ENCODE data around the gene TRUB1. TPM values are rescaled to one million over a fixed set of nuclear protein-coding genes. Genes with fewer than 3 reads are reported as not detected.

The TRUB1 gene
- total and polyA plus RNA-seq, 8 donors, result 2.5 to 9.2 (median 6.5) TPM

DNA sequence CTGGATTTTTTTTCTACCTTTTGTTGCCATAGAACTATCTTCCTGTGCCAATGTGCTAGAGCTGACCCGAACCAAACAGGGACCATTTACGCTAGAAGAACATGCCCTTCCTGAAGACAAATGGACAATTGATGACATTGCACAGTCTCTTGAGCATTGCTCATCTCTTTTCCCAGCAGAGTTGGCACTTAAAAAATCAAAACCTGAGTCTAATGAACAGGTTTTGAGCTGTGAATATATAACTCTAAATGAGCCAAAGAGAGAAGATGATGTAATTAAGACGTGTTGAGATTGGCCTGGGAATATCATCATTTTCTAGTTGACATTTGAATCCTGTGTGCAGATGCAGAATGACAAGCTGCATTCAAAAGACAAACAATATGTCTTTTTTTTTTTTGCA is 37.1 kb downstream of the TRUB1 start:
- no peaks in the 10 kb centered on the region for H3K27me3 ChIP-seq
- ATAC-seq (peak in 2 of 4 donors; percentile 70 to 73), DNase-seq (no peak), FAIRE-seq (no peak)
- WGBS, 2 donors, result 88 to 90% methylated on average over 3 of the region's 3 CpGs
- H3K4me3 ChIP-seq, result no peak overlapping the region
- H3K36me3 ChIP-seq, result no peaks in the 10 kb centered on the region
- H3K4me1 ChIP-seq, result no peaks in the 10 kb centered on the region
- H3K9me3 ChIP-seq, result no peaks in the 10 kb centered on the region
- intact Hi-C loops (cut with DNase I), result no loop called here
- TF ChIP-seq, protein P1, sequence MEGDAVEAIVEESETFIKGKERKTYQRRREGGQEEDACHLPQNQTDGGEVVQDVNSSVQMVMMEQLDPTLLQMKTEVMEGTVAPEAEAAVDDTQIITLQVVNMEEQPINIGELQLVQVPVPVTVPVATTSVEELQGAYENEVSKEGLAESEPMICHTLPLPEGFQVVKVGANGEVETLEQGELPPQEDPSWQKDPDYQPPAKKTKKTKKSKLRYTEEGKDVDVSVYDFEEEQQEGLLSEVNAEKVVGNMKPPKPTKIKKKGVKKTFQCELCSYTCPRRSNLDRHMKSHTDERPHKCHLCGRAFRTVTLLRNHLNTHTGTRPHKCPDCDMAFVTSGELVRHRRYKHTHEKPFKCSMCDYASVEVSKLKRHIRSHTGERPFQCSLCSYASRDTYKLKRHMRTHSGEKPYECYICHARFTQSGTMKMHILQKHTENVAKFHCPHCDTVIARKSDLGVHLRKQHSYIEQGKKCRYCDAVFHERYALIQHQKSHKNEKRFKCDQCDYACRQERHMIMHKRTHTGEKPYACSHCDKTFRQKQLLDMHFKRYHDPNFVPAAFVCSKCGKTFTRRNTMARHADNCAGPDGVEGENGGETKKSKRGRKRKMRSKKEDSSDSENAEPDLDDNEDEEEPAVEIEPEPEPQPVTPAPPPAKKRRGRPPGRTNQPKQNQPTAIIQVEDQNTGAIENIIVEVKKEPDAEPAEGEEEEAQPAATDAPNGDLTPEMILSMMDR (IDR thresholded peaks at IDR 0.05), result no peak
- no peak overlapping the region for H3K27ac ChIP-seq

DNA sequence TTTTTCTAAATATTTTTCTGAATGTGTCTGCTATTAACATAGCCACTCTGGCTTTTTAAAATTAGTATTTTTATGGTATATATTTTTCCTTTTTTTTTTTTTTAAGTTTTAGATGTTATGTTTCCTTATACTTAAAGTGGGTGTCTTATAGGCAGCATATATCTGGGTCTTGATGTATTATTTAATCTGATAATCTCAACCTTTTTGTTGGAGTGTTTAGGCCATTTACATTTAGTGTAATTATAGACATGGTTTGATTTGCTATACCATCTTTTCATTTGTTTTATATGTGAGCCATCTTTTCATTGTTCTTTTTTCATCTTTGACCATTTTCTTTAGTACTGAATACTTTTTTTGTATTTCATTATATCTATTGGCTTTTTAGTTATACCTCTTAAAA is 45.0 kb downstream of the TRUB1 start:
- H3K27ac ChIP-seq, result no peak overlapping the region
- ATAC-seq (no peak), FAIRE-seq (no peak), DNase-seq (no peak)
- no peaks in the 10 kb centered on the region for H3K4me1 ChIP-seq
- TF ChIP-seq, protein P1 (IDR thresholded peaks at IDR 0.05), result no peak
- H3K9me3 ChIP-seq, result no peaks in the 10 kb centered on the region
- intact Hi-C loops (cut with DNase I), result no loop called here
- H3K4me3 ChIP-seq, result no peak overlapping the region
- no peaks in the 10 kb centered on the region for H3K27me3 ChIP-seq
- no peaks in the 10 kb centered on the region for H3K36me3 ChIP-seq

DNA sequence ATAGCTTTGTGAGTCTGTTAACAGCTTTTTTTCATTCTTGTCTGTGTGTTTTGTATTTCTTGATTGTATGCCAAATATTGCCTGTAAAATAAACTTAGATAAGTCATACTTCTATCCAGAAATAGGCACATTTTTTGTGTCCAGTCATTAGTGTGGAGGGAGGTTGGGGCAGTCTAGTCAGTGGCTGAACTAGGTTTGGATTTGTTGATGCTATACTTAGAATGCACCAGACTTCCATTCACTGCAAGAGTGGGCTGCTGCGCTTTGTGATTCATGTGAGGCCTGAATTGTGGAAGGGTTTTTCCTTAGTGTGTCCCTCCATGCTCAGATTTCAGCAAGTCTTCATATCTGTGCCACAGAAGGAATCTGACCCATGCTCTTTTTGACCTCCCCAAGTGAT is 50.0 kb downstream of the TRUB1 start:
- DNase-seq, result no peak
- Histone ChIP-seq H3K27me3 (no peaks in the 10 kb centered on the region), H3K4me1 (no peaks in the 10 kb centered on the region), H3K27ac (no peak overlapping the region), H3K9me3 (no peaks in the 10 kb centered on the region), H3K4me3 (no peak overlapping the region), H3K36me3 (no peaks in the 10 kb centered on the region)
- no peak for FAIRE-seq
- TF ChIP-seq, protein P1 (IDR thresholded peaks at IDR 0.05), result no peak
- WGBS, 2 donors, result 90 to 98% methylated on average over 1 of the region's 1 CpG
- ATAC-seq, result peak in 2 of 4 donors; percentile 14 to 36
- intact Hi-C loops (cut with DNase I), result no loop called here

DNA sequence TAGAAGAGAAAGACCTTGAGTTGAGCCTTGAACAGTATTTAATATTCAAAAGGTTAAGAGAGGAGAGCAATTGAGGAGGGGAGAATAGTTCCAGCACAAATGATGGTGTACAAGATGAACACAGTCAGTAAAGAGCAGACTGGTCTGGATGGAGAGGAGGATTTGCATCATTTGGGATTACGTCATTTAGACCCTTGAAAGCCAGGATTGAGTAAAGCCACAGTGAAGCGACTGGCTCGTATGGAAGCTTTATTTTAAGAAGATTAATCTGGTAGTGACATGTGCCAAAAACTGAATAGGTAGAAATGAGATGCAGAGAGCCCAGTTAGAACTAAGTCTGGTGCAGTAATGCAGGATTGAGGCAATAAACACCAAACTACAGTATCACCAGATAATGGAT is 52.6 kb downstream of the TRUB1 start:
- H3K4me3 ChIP-seq, result no peak overlapping the region
- FAIRE-seq (no peak), ATAC-seq (no peak), DNase-seq (no peak)
- intact Hi-C loops (cut with DNase I), result no loop called here
- no peaks in the 10 kb centered on the region for H3K27me3 ChIP-seq
- H3K27ac ChIP-seq, result no peak overlapping the region
- no peaks in the 10 kb centered on the region for H3K4me1 ChIP-seq
- H3K36me3 ChIP-seq, result no peaks in the 10 kb centered on the region
- 90 to 92% methylated on average over 3 of the region's 3 CpGs for WGBS, 2 donors
- H3K9me3 ChIP-seq, result no peaks in the 10 kb centered on the region
- TF ChIP-seq, protein P1 (IDR thresholded peaks at IDR 0.05), result no peak

DNA sequence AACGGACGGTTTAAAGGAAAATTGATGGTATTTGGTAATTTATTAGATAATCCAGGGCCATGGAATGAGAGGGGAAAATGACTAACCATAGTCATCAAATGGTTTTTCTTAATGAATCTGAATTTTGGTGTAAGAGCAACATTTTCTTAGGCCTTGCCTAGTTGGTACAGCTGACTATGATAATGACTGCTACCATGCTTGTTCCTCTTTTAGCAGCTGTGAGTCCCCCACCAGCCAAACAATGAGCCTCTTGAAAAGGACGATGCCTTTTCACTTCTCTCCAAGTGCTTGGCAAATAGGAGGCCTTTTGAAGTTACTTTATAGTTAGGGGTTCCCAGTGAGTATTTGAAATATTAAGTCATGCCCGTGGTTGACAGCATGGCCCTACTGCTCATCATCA is 53.0 kb downstream of the TRUB1 start:
- 81 to 89% methylated on average over 4 of the region's 4 CpGs for WGBS, 2 donors
- TF ChIP-seq, protein P1 (IDR thresholded peaks at IDR 0.05), result no peak
- intact Hi-C loops (cut with DNase I), result no loop called here
- no peaks in the 10 kb centered on the region for H3K36me3 ChIP-seq
- H3K27ac ChIP-seq, result no peak overlapping the region
- no peaks in the 10 kb centered on the region for H3K9me3 ChIP-seq
- no peaks in the 10 kb centered on the region for H3K27me3 ChIP-seq
- H3K4me3 ChIP-seq, result no peak overlapping the region
- DNase-seq (no peak), FAIRE-seq (no peak), ATAC-seq (no peak)
- no peaks in the 10 kb centered on the region for H3K4me1 ChIP-seq

All from pancreas (tissue), 10 donors.